WTC11 (cell line): Measurements from ENCODE around the gene EEF1E1. TPM values are rescaled to one million over a fixed set of nuclear protein-coding genes. Genes with fewer than 3 reads are reported as not detected.

Experiments
- ATAC-seq: fragments of 200-7000 bp; cut with Tn5 transposase; 2 replicates; pipeline ENCODE4 v1.10.0; 2021; ENCODE audit warnings: mild to moderate bottlenecking, moderate library complexity
- CTCF ChIA-PET: fragments of 300-600 bp; sonication (Branson Sonifier 250); formaldehyde crosslinking; loops from one replicate; lab custom pipeline; 2021; ENCODE audit warnings: antibody characterized with exemption; lab: Charles Lee
- POLR2A ChIA-PET: fragments of 350-600 bp; sonication (Branson Sonifier 250); formaldehyde crosslinking; loops from one replicate; lab custom pipeline; 2021; ENCODE audit warnings: antibody characterized with exemption; lab: Charles Lee
- DNase-seq: peaks from one replicate; pipeline ENCODE4 v3.0.0; 2021; ENCODE audit warnings: low spot score
- H3K27ac Mint-ChIP-seq: 2 replicates; pipeline ENCODE4 v1.8.0; 2021; ENCODE audit warnings: mixed read lengths
- H3K27me3 Mint-ChIP-seq: 2 replicates; pipeline ENCODE4 v1.8.0; 2021; ENCODE audit warnings: low read depth, mild to moderate bottlenecking, moderate library complexity, mixed read lengths
- H3K36me3 Mint-ChIP-seq: 2 replicates; pipeline ENCODE4 v1.8.0; 2021; ENCODE audit warnings: mixed read lengths
- H3K4me1 Mint-ChIP-seq: 2 replicates; pipeline ENCODE4 v1.8.0; 2022; ENCODE audit warnings: mixed read lengths
- H3K4me3 Mint-ChIP-seq: 2 replicates; pipeline ENCODE4 v1.8.0; 2021; ENCODE audit warnings: mild to moderate bottlenecking, moderate library complexity, mixed read lengths
- H3K9me3 Mint-ChIP-seq: 2 replicates; pipeline ENCODE4 v1.8.0; 2021; ENCODE audit warnings: mixed read lengths
- CREM ChIP-seq: sonication (generic); formaldehyde crosslinking; IDR thresholded peaks from 2 replicates; pipeline ENCODE4 v1.8.1; 2022; ENCODE audit warnings: mild to moderate bottlenecking, missing genetic modification reagents, moderate library complexity
- FOXK1 ChIP-seq: sonication (generic); formaldehyde crosslinking; IDR thresholded peaks from 2 replicates; pipeline ENCODE4 v1.8.0; 2022; ENCODE audit warnings: mild to moderate bottlenecking, moderate library complexity, missing genetic modification reagents
- FOXP1 ChIP-seq: sonication (generic); formaldehyde crosslinking; IDR thresholded peaks from 2 replicates; pipeline ENCODE4 v1.8.0; 2022; ENCODE audit warnings: missing genetic modification reagents, mild to moderate bottlenecking, moderate library complexity, borderline replicate concordance
- GABPB1 ChIP-seq: sonication (generic); formaldehyde crosslinking; IDR thresholded peaks from 2 replicates; pipeline ENCODE4 v1.8.1; 2023; ENCODE audit warnings: mild to moderate bottlenecking, missing genetic modification reagents
- GTF2I ChIP-seq: fragments of 250-450 bp; sonication (Bioruptor Pico); conservative IDR thresholded peaks from 2 replicates; pipeline ENCODE4 v1.4.0; 2021; ENCODE audit warnings: mild to moderate bottlenecking
- IRF2 ChIP-seq: sonication (generic); formaldehyde crosslinking; IDR thresholded peaks from 2 replicates; pipeline ENCODE4 v1.8.0; 2022; ENCODE audit warnings: low read depth, missing genetic modification reagents, borderline replicate concordance
- KAT7 ChIP-seq: sonication (generic); formaldehyde crosslinking; IDR thresholded peaks from 2 replicates; pipeline ENCODE4 v1.8.1; 2023; ENCODE audit warnings: missing genetic modification reagents, mild to moderate bottlenecking, borderline replicate concordance
- NFE2L1 ChIP-seq: sonication (generic); formaldehyde crosslinking; IDR thresholded peaks from 2 replicates; pipeline ENCODE4 v1.8.1; 2023; ENCODE audit warnings: missing genetic modification reagents
- SP1 ChIP-seq: sonication (generic); formaldehyde crosslinking; conservative IDR thresholded peaks from 2 replicates; pipeline ENCODE4 v1.8.1; 2022; ENCODE audit warnings: missing genetic modification reagents
- TEAD1 ChIP-seq: sonication (generic); formaldehyde crosslinking; IDR thresholded peaks from 2 replicates; pipeline ENCODE4 v1.8.0; 2022; ENCODE audit warnings: mild to moderate bottlenecking, missing genetic modification reagents
- TP53 ChIP-seq: sonication (generic); formaldehyde crosslinking; IDR thresholded peaks from 2 replicates; pipeline ENCODE4 v1.8.1; 2023; ENCODE audit warnings: mild to moderate bottlenecking, missing genetic modification reagents
- ZNF423 ChIP-seq: fragments of 250-450 bp; sonication (Bioruptor Pico); IDR thresholded peaks from 2 replicates; pipeline ENCODE4 v2.1.2; 2022; ENCODE audit warnings: mild to moderate bottlenecking, moderate library complexity
- total RNA-seq: library from RNA; stranded (reverse); gene quantifications from 3 replicates; pipeline ENCODE4 v1.2.3, GENCODE V29; 2021
- TF ChIP-seq, protein P1 (sequence below): sonication (generic); formaldehyde crosslinking; IDR thresholded peaks from 2 replicates; pipeline ENCODE4 v1.8.1; 2023; ENCODE audit warnings: mild to moderate bottlenecking, moderate library complexity, missing genetic modification reagents
- TF ChIP-seq, protein P2 (sequence below): sonication (generic); formaldehyde crosslinking; IDR thresholded peaks from 2 replicates; pipeline ENCODE4 v1.8.0; 2022; ENCODE audit warnings: mild to moderate bottlenecking, missing genetic modification reagents
- TF ChIP-seq, protein P3 (sequence below): sonication (generic); formaldehyde crosslinking; IDR thresholded peaks from 2 replicates; pipeline ENCODE4 v1.8.0; 2023; ENCODE audit warnings: missing genetic modification reagents, mild to moderate bottlenecking, borderline replicate concordance
- TF ChIP-seq, protein P4 (sequence below): sonication (generic); formaldehyde crosslinking; IDR thresholded peaks from 2 replicates; pipeline ENCODE4 v1.8.1; 2022; ENCODE audit warnings: mild to moderate bottlenecking, missing genetic modification reagents, moderate library complexity, borderline replicate concordance
- TF ChIP-seq, protein P5 (sequence below): sonication (generic); formaldehyde crosslinking; IDR thresholded peaks from 2 replicates; pipeline ENCODE4 v1.8.1; 2023; ENCODE audit warnings: mild to moderate bottlenecking, missing genetic modification reagents
- TF ChIP-seq, protein P6 (sequence below): sonication (generic); formaldehyde crosslinking; IDR thresholded peaks from 2 replicates; pipeline ENCODE4 v1.8.0; 2022; ENCODE audit warnings: mild to moderate bottlenecking, missing genetic modification reagents

Gene EEF1E1
- total RNA-seq, 1 experiment from 2014 or later = 89.2 TPM

DNA sequence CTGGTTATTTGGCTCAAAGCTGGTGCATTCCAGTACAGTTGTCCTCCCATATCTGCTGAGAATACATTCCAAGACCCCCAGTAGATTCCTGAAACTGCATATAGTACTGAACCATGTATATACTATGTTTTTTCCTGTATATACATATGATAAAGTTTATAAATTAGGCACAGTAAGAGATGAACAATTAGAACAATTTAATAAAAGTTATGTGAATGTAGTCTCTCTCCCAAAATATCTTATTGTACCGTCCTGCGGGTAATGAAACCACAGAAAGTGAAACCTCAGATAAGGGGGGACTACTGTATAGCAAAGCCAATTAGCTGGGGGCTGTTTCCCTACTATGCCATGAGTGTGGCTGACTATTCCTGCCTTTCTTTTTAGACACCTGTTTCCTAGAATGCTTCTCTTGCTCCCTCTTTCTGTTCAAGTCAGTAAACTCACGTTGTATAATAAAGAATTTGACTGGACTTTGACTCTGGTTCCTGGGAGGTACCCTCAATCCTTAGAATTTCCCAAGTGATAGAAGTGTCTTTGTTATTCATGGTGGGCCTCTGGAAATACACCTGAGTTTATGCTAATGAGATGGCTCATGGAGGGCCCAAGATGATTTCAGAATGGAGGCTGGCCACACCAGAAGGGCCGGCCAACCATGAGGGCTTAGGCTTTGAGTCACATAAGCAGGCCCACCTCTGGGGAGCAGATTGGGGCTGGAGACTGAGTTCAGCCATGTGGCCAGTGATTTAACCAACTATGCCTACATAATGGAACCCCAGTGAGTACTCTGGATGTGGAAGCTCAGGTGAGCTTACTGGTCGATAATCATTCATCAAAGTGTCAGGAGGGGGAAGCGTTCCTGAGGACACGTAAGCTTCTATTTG, 37.5 kb downstream of the EEF1E1 start (continued):
- no peak for TF ChIP-seq GTF2I (CRISPR knock-in tag)

DNA sequence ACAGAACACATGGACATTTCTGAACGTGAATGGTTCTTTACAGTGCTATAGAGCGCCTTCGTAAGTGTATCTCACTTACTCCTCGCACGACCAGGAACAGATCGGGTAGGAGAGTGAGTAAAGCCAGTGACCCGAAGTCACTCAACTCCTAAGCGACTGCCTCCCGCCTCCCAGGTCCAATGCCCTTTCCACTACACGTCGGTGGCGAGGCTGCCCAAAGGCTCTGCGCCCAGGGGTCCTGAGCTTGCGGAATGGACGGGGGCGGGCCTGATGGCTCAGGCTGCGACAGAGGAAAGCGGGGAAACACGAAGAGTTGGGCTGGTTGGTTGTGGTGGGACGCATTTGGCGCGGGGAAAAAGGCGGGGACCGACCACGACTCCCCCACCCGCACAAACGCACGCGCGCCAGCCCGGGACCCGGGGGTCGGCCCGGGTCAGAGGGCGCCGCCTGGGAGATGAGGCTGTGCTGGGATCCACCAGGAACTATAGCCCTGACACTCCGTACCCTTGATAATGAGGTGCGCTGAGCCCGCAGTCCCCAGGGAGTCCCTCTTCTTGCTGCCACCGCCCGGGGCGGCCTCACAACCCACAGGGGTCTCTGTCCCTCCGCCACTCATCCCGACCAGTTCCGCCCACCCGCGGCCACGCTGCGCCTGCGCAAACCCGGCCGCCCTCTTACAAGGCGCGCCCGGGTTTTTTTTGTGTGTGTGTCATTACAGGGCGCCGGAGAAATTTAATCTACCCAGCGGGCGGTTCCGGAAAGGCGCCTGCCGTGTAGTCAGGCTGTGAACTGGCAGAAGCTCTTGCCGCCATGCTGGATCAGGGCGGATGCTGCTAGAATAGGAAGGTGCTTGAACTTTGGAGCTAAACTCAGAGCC, 38.3 kb downstream of the EEF1E1 start, which contains the start of gene BLOC1S5:
TSS of gene BLOC1S5 (minus strand) at position 629 of the 877 bp plus-strand sequence. CDS start at position 616, 13 bp downstream.
- peak within 1 kb of the TSS; percentile 93 for H3K4me3 Mint-ChIP-seq
- ChIA-PET CTCF (interaction anchor here (1.0 to 1.6 kb wide), 3 partner anchors 22 to 341 kb away, joined by 4 to 10 read pairs (median 8); partner anchors contain the start of gene EEF1E1), POLR2A (interaction anchor here (0.6 to 1.9 kb wide), 4 partner anchors 14 to 39 kb away, joined by 3 to 9 read pairs (median 4); partner anchors contain the start of gene EEF1E1)
- H3K27ac Mint-ChIP-seq = peak within 1 kb of the TSS; percentile 91
- TF ChIP-seq TP53 (CRISPR knock-in tag) (no peak), GABPB1 (CRISPR knock-in tag) (peak; percentile 71), KAT7 (peak; percentile 75; the same call in 1 of the 2 replicates), FOXK1 (peak; percentile 35; the same call in 1 of the 2 replicates), CREM (peak; percentile 96), IRF2 (CRISPR knock-in tag) (no peak), NFE2L1 (CRISPR knock-in tag) (0 out of 2 replicates have a peak, but pooled peaks have one; percentile 11), ZNF423 (peak; percentile 53; the same call in 1 of the 2 replicates), SP1 (peak; percentile 70; the same call in 1 of the 2 replicates), FOXP1 (CRISPR knock-in tag) (peak; percentile 74), TEAD1 (peak; percentile 79; the same call in 1 of the 2 replicates)
- TF ChIP-seq, protein P1, sequence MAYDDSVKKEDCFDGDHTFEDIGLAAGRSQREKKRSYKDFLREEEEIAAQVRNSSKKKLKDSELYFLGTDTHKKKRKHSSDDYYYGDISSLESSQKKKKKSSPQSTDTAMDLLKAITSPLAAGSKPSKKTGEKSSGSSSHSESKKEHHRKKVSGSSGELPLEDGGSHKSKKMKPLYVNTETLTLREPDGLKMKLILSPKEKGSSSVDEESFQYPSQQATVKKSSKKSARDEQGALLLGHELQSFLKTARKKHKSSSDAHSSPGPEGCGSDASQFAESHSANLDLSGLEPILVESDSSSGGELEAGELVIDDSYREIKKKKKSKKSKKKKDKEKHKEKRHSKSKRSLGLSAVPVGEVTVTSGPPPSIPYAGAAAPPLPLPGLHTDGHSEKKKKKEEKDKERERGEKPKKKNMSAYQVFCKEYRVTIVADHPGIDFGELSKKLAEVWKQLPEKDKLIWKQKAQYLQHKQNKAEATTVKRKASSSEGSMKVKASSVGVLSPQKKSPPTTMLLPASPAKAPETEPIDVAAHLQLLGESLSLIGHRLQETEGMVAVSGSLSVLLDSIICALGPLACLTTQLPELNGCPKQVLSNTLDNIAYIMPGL (CRISPR knock-in tag) = 0 out of 2 replicates have a peak, but pooled peaks have one; percentile 13
- TF ChIP-seq, protein P2, sequence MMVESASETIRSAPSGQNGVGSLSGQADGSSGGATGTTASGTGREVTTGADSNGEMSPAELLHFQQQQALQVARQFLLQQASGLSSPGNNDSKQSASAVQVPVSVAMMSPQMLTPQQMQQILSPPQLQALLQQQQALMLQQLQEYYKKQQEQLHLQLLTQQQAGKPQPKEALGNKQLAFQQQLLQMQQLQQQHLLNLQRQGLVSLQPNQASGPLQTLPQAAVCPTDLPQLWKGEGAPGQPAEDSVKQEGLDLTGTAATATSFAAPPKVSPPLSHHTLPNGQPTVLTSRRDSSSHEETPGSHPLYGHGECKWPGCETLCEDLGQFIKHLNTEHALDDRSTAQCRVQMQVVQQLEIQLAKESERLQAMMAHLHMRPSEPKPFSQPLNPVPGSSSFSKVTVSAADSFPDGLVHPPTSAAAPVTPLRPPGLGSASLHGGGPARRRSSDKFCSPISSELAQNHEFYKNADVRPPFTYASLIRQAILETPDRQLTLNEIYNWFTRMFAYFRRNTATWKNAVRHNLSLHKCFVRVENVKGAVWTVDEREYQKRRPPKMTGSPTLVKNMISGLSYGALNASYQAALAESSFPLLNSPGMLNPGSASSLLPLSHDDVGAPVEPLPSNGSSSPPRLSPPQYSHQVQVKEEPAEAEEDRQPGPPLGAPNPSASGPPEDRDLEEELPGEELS (CRISPR knock-in tag) = no peak
- TF ChIP-seq, protein P3, sequence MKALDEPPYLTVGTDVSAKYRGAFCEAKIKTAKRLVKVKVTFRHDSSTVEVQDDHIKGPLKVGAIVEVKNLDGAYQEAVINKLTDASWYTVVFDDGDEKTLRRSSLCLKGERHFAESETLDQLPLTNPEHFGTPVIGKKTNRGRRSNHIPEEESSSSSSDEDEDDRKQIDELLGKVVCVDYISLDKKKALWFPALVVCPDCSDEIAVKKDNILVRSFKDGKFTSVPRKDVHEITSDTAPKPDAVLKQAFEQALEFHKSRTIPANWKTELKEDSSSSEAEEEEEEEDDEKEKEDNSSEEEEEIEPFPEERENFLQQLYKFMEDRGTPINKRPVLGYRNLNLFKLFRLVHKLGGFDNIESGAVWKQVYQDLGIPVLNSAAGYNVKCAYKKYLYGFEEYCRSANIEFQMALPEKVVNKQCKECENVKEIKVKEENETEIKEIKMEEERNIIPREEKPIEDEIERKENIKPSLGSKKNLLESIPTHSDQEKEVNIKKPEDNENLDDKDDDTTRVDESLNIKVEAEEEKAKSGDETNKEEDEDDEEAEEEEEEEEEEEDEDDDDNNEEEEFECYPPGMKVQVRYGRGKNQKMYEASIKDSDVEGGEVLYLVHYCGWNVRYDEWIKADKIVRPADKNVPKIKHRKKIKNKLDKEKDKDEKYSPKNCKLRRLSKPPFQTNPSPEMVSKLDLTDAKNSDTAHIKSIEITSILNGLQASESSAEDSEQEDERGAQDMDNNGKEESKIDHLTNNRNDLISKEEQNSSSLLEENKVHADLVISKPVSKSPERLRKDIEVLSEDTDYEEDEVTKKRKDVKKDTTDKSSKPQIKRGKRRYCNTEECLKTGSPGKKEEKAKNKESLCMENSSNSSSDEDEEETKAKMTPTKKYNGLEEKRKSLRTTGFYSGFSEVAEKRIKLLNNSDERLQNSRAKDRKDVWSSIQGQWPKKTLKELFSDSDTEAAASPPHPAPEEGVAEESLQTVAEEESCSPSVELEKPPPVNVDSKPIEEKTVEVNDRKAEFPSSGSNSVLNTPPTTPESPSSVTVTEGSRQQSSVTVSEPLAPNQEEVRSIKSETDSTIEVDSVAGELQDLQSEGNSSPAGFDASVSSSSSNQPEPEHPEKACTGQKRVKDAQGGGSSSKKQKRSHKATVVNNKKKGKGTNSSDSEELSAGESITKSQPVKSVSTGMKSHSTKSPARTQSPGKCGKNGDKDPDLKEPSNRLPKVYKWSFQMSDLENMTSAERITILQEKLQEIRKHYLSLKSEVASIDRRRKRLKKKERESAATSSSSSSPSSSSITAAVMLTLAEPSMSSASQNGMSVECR (CRISPR knock-in tag) = peak; percentile 47; the same call in 1 of the 2 replicates
- TF ChIP-seq, protein P4, sequence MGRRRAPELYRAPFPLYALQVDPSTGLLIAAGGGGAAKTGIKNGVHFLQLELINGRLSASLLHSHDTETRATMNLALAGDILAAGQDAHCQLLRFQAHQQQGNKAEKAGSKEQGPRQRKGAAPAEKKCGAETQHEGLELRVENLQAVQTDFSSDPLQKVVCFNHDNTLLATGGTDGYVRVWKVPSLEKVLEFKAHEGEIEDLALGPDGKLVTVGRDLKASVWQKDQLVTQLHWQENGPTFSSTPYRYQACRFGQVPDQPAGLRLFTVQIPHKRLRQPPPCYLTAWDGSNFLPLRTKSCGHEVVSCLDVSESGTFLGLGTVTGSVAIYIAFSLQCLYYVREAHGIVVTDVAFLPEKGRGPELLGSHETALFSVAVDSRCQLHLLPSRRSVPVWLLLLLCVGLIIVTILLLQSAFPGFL (CRISPR knock-in tag) = no peak
- TF ChIP-seq, protein P5, sequence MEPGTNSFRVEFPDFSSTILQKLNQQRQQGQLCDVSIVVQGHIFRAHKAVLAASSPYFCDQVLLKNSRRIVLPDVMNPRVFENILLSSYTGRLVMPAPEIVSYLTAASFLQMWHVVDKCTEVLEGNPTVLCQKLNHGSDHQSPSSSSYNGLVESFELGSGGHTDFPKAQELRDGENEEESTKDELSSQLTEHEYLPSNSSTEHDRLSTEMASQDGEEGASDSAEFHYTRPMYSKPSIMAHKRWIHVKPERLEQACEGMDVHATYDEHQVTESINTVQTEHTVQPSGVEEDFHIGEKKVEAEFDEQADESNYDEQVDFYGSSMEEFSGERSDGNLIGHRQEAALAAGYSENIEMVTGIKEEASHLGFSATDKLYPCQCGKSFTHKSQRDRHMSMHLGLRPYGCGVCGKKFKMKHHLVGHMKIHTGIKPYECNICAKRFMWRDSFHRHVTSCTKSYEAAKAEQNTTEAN (CRISPR knock-in tag) = peak; percentile 53; the same call in 1 of the 2 replicates
- TF ChIP-seq, protein P6, sequence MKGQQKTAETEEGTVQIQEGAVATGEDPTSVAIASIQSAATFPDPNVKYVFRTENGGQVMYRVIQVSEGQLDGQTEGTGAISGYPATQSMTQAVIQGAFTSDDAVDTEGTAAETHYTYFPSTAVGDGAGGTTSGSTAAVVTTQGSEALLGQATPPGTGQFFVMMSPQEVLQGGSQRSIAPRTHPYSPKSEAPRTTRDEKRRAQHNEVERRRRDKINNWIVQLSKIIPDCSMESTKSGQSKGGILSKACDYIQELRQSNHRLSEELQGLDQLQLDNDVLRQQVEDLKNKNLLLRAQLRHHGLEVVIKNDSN (CRISPR knock-in tag) = 0 out of 2 replicates have a peak, but pooled peaks have one; percentile 16
- peaks cover 32% of the 10 kb centered on the region for H3K4me1 Mint-ChIP-seq
- ATAC-seq = peak; percentile 84
- H3K27me3 Mint-ChIP-seq = no peaks in the 10 kb centered on the region
- H3K36me3 Mint-ChIP-seq = peaks cover 8% of the 10 kb centered on the region
- DNase-seq = peak; percentile 94
- H3K9me3 Mint-ChIP-seq = no peaks in the 10 kb centered on the region
